ENCODE results near the gene CLTCL1. TPM values are rescaled to one million over a fixed set of nuclear protein-coding genes. Genes with fewer than 3 reads are reported as not detected.

Gene CLTCL1
- total and polyA plus RNA-seq, 9 of the 15 experiments (the other 6 are each of a cell fraction or from before 2014, with no cell fraction given), result 1.1 to 11.7 (median 5.0) TPM

GRCh38 chr22:19206287-19206686 lies 85.2 kb downstream of the CLTCL1 start:
- no peak for ATAC-seq
- H3K9me1 ChIP-seq (ENCODE audit: control insufficient read depth, insufficient read depth, low read length), result peaks cover 3% of the 10 kb centered on the region
- ChIA-PET POLR2A (interaction anchor here (0.8 to 11.1 kb wide), 9 partner anchors 10 to 90 kb away, joined by 3 to 123 read pairs (median 5); partner anchors contain the start of gene SLC25A1), CTCF (ENCODE audit: low intra/inter-chr PET ratio) (interaction anchor here (0.5 kb wide), 1 partner anchor 16 kb away, joined by 3 read pairs; no protein-coding TSS in a partner anchor)
- intact Hi-C loops (cut with micrococcal nuclease), result no loop called here
- FAIRE-seq, result no peak
- H3K27me3 ChIP-seq (ENCODE audit: control insufficient read depth in 2 of 2, insufficient read depth in 2 of 2, low read length in 2 of 2), result peaks cover 47 to 65% of the 10 kb centered on the region in 2 experiments
- no peak for DNase-seq (ENCODE audit: extremely low read depth in 1 of 4, low spot score in 3 of 4)
- WGBS (ENCODE audit: insufficient coverage, low coverage, missing lambda C conversion rate), result 23% methylated on average over 6 of the region's 6 CpGs
- H3K27ac ChIP-seq (ENCODE audit: extremely low read depth, low read depth, low read length), result no peak overlapping the region
- H3K79me2 ChIP-seq (ENCODE audit: control insufficient read depth, insufficient read depth, low read length), result no peaks in the 10 kb centered on the region
- no peak overlapping the region for H3K9ac ChIP-seq (ENCODE audit: insufficient read depth in 1 of 2, low read depth in 2 of 2, low read length in 2 of 2)
- BruUV-seq (replicated peaks), result no TSS peak
- peak; percentile 76; the same call in 1 of the 2 replicates for TF ChIP-seq IRF2 (CRISPR knock-in tag; IDR thresholded peaks at IDR 0.05)
- no peak for TF ChIP-seq CBX3 (IDR thresholded peaks at IDR 0.05; ENCODE audit: borderline replicate concordance in 1 of 2, low read length in 2 of 2)
- no peak for TF ChIP-seq POLR2AphosphoS2 (IDR thresholded peaks at IDR 0.05; ENCODE audit: low read length)
- 0 out of 2 replicates have a peak, but pooled peaks have one; percentile 21 for TF ChIP-seq ZNF263 (CRISPR knock-in tag; IDR thresholded peaks at IDR 0.05; ENCODE audit: borderline replicate concordance)
- TF ChIP-seq ZNF232 (CRISPR knock-in tag; IDR thresholded peaks at IDR 0.05), result 0 out of 2 replicates have a peak, but pooled peaks have one; percentile 31
- 0 out of 2 replicates have a peak, but pooled peaks have one; percentile 22 for TF ChIP-seq ZNF12 (CRISPR knock-in tag; IDR thresholded peaks at IDR 0.05)
- TF ChIP-seq USF1 (CRISPR knock-in tag; IDR thresholded peaks at IDR 0.05), result 0 out of 2 replicates have a peak, but pooled peaks have one; percentile 26
- TF ChIP-seq ZNF121 (CRISPR knock-in tag; conservative IDR thresholded peaks at IDR 0.05), result peak; percentile 67
- no peak for TF ChIP-seq TEAD4 (IDR thresholded peaks at IDR 0.05; ENCODE audit: low read length)
- no peak for TF ChIP-seq TEAD4 (CRISPR knock-in tag; IDR thresholded peaks at IDR 0.05; ENCODE audit: borderline replicate concordance)
- no peak for TF ChIP-seq BHLHE40 (IDR thresholded peaks at IDR 0.05; ENCODE audit: low read length)
- no peak for TF ChIP-seq MYC (IDR thresholded peaks at IDR 0.05; ENCODE audit: low read depth, low read length)
- 0 out of 2 replicates have a peak, but pooled peaks have one; percentile 32 for TF ChIP-seq MYC (CRISPR knock-in tag; IDR thresholded peaks at IDR 0.05; ENCODE audit: borderline replicate concordance, low read depth)
- TF ChIP-seq ZNF124 (CRISPR knock-in tag; IDR thresholded peaks at IDR 0.05), result no peak
- no peak overlapping the region for H3K4me3 ChIP-seq
- H2AFZ ChIP-seq (ENCODE audit: low read depth, low read length), result no peak overlapping the region
- H3K4me2 ChIP-seq (ENCODE audit: insufficient read depth, low read length), result no peak overlapping the region
- H3K4me1 ChIP-seq (replicated peaks in 1 of 2; ENCODE audit: control insufficient read depth in 2 of 2, insufficient read depth in 2 of 2, low read length in 2 of 2), result peaks cover 14 to 20% of the 10 kb centered on the region in 2 experiments
- H4K20me1 ChIP-seq (replicated peaks; ENCODE audit: control insufficient read depth, insufficient read depth, low read length), result 0 out of 2 replicates have a peak, but pooled peaks cover 7% of the 10 kb centered on the region
- no peaks in the 10 kb centered on the region for H3K36me3 ChIP-seq (ENCODE audit: control insufficient read depth, insufficient read depth, low read length)
- no peaks in the 10 kb centered on the region for H3K9me3 ChIP-seq (replicated peaks; ENCODE audit: control insufficient read depth, insufficient read depth, low read depth, low read length)
- in situ Hi-C loops (cut with MboI), result no loop called here
